ENCODE results near the gene ZCWPW1.

GRCh38 chr7:100446040-100446439 lies 17.5 kb upstream of the ZCWPW1 start:
- TF ChIP-seq, protein P1, sequence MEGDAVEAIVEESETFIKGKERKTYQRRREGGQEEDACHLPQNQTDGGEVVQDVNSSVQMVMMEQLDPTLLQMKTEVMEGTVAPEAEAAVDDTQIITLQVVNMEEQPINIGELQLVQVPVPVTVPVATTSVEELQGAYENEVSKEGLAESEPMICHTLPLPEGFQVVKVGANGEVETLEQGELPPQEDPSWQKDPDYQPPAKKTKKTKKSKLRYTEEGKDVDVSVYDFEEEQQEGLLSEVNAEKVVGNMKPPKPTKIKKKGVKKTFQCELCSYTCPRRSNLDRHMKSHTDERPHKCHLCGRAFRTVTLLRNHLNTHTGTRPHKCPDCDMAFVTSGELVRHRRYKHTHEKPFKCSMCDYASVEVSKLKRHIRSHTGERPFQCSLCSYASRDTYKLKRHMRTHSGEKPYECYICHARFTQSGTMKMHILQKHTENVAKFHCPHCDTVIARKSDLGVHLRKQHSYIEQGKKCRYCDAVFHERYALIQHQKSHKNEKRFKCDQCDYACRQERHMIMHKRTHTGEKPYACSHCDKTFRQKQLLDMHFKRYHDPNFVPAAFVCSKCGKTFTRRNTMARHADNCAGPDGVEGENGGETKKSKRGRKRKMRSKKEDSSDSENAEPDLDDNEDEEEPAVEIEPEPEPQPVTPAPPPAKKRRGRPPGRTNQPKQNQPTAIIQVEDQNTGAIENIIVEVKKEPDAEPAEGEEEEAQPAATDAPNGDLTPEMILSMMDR (IDR thresholded peaks at IDR 0.05): no peak
- TF ChIP-seq POLR2A (IDR thresholded peaks at IDR 0.05) (no peak), POLR2AphosphoS5 (IDR thresholded peaks at IDR 0.05) (no peak), EP300 (IDR thresholded peaks at IDR 0.05) (no peak)
